Endothelial cell of umbilical vein (primary cell): ENCODE results near the gene MED29.

Experiments
- CTCF ChIP-seq, 2 donors: IDR thresholded peaks; 1 replicate in 1 of 2; 2 replicates in 1 of 2; pipeline ENCODE4 v1.5.1; 2011; ENCODE audit warnings: low read length in 2 of 2, mild to moderate bottlenecking in 2 of 2, moderate library complexity in 2 of 2, control low read depth in 1 of 2, inconsistent platforms in 1 of 2, low read depth in 1 of 2; ENCODE audit not compliant: insufficient read depth in 1 of 2; ENCODE audit errors: extremely low read depth in 1 of 2
- EZH2 ChIP-seq: IDR thresholded peaks from 2 replicates; pipeline ENCODE4 v1.6.1; 2012; ENCODE audit warnings: borderline replicate concordance, low read depth, mild to moderate bottlenecking, moderate library complexity, low read length, inconsistent platforms; ENCODE audit not compliant: severe bottlenecking
- FOS ChIP-seq: IDR thresholded peaks from 2 replicates; pipeline ENCODE4 v1.6.1; 2011; ENCODE audit warnings: mild to moderate bottlenecking, low read length, moderate library complexity, borderline replicate concordance; ENCODE audit not compliant: insufficient read depth
- GATA2 ChIP-seq: IDR thresholded peaks from 2 replicates; pipeline ENCODE4 v1.7.0; 2011; ENCODE audit warnings: low read depth, mild to moderate bottlenecking, moderate library complexity, mixed read lengths, low read length; ENCODE audit not compliant: insufficient read length, insufficient read depth
- MAX ChIP-seq: IDR thresholded peaks from 2 replicates; pipeline ENCODE4 v1.6.1; 2011; ENCODE audit not compliant: insufficient read depth, insufficient read length
- MYC ChIP-seq: IDR thresholded peaks from one replicate; pipeline ENCODE4 v1.6.1; 2011; ENCODE audit warnings: mild to moderate bottlenecking, low read depth, low read length
- POLR2A ChIP-seq: IDR thresholded peaks from 2 replicates; pipeline ENCODE4 v1.6.1; 2012; ENCODE audit warnings: low read depth, mild to moderate bottlenecking, control low read depth, low read length
- POLR2AphosphoS5 ChIP-seq: IDR thresholded peaks from 2 replicates; pipeline ENCODE4 v1.6.1; 2012; ENCODE audit warnings: low read depth, mild to moderate bottlenecking, control low read depth, low read length, moderate library complexity; ENCODE audit not compliant: insufficient read depth

DNA sequence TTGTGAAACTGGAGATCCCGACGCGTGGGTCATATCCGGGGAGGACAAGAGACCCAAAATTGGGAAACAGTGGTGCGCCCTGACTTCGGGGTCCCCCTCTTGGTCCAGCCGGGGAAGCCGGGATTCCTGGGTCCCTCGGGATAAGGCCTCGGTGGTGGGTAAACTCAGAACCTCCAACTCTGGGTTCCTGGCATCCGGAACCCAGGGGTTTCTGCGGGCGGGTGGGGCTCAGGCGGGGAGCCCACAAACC is 16.2 kb downstream of the MED29 start:
- TF ChIP-seq CTCF (IDR thresholded peaks at IDR 0.05; ENCODE audit: extremely low read depth in 1 of 2, insufficient read depth in 1 of 2, low read depth in 1 of 2, low read length in 2 of 2) (no peak), FOS (no peak), MAX (no peak), POLR2AphosphoS5 (no peak), EZH2 (no peak), MYC (no peak), GATA2 (no peak), POLR2A (no peak)
